B cell (primary cell): ENCODE results near the gene CARMIL1.

ENCODE experiments used
- EZH2 ChIP-seq: IDR thresholded peaks from 2 replicates; pipeline ENCODE4 v1.6.1; 2012; ENCODE audit warnings: borderline replicate concordance, low read depth, mild to moderate bottlenecking, moderate library complexity, low read length; ENCODE audit not compliant: insufficient read depth, poor library complexity, severe bottlenecking
- TF ChIP-seq, protein P1 (sequence below): fragments of 200-600 bp; IDR thresholded peaks from one replicate; pipeline ENCODE4 v1.8.0; 2022; ENCODE audit warnings: antibody characterized with exemption, mild to moderate bottlenecking

DNA sequence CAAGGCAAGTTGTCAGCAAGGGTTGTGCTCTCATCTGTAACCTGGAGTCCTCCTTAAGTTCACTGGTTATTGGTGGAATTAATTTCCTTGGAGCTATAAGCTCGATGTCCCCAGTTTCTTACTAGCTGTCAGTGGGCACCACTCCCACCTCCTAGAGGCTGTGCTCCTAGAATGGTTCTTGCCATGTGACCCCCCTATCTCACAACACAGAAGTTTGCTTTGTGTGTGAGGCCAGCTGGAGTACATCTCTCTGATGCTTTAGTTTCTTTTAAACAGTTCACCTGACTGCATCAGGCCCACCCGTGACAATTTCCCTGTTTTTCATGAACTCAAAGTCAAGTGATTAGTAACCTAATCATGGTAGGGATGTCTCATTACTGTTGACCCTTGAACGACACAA is 193.7 kb downstream of the CARMIL1 start:
- TF ChIP-seq, protein P1, sequence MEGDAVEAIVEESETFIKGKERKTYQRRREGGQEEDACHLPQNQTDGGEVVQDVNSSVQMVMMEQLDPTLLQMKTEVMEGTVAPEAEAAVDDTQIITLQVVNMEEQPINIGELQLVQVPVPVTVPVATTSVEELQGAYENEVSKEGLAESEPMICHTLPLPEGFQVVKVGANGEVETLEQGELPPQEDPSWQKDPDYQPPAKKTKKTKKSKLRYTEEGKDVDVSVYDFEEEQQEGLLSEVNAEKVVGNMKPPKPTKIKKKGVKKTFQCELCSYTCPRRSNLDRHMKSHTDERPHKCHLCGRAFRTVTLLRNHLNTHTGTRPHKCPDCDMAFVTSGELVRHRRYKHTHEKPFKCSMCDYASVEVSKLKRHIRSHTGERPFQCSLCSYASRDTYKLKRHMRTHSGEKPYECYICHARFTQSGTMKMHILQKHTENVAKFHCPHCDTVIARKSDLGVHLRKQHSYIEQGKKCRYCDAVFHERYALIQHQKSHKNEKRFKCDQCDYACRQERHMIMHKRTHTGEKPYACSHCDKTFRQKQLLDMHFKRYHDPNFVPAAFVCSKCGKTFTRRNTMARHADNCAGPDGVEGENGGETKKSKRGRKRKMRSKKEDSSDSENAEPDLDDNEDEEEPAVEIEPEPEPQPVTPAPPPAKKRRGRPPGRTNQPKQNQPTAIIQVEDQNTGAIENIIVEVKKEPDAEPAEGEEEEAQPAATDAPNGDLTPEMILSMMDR: no peak
- no peak for TF ChIP-seq EZH2
